HG02588 (cell line): Measurements from ENCODE around the gene OR2V2.

ENCODE experiments used
- ATAC-seq: cut with Tn5 transposase; IDR thresholded peaks from one replicate; pipeline ENCODE4 v1.9.1; 2021; ENCODE audit warnings: mild to moderate bottlenecking, moderate library complexity; ENCODE audit not compliant: unreplicated experiment

OR2V2 gene

GRCh38 chr5:181205761-181206649, 58.6 kb downstream of the OR2V2 start:
- no peak for ATAC-seq

GRCh38 chr5:181207214-181207959, 60.0 kb downstream of the OR2V2 start:
- peak; percentile 33 for ATAC-seq

GRCh38 chr5:181207960-181208253, 60.5 kb downstream of the OR2V2 start:
- ATAC-seq: no peak
